MCF 10A (cell line): ENCODE data around the gene PIP4K2C. TPM values are rescaled to one million over a fixed set of nuclear protein-coding genes. Genes with fewer than 3 reads are reported as not detected.
A peak's percentile ranks its signal among the peaks of the same experiment; 100 is the strongest.

Source experiments
- BruUV-seq: library from RNA; stranded (reverse); fragments of 400-500 nt; replicated peaks from 2 replicates; lab custom pipeline; 2021; lab: Mats Ljungman, UMichigan
- CTCF ChIA-PET: fragments of 300-600 bp; sonication (Branson Sonifier 250); formaldehyde crosslinking; extraction: SDS; loops from one replicate; lab custom pipeline; 2021; ENCODE audit warnings: antibody characterized with exemption, inconsistent platforms; lab: Yijun Ruan, JAX
- POLR2A ChIA-PET: fragments of 300-600, 350-650 bp; sonication (Branson Sonifier 250); formaldehyde crosslinking; extraction: SDS; loops from one replicate; lab custom pipeline; 2020; ENCODE audit warnings: antibody characterized with exemption, inconsistent platforms; lab: Yijun Ruan, JAX
- DNase-seq: peaks from one replicate; pipeline ENCODE4 v3.0.0-alpha.2; 2018; ENCODE audit not compliant: unreplicated experiment
- H3K27ac Mint-ChIP-seq: one replicate; pipeline ENCODE4 v1.8.0; 2022; ENCODE audit warnings: mild to moderate bottlenecking, low read depth, mixed read lengths; ENCODE audit not compliant: unreplicated experiment
- H3K27me3 Mint-ChIP-seq: one replicate; pipeline ENCODE4 v1.8.0; 2022; ENCODE audit warnings: mixed read lengths; ENCODE audit not compliant: insufficient read depth, unreplicated experiment
- H3K36me3 Mint-ChIP-seq: one replicate; pipeline ENCODE4 v1.8.0; 2022; ENCODE audit warnings: mild to moderate bottlenecking, moderate library complexity, mixed read lengths; ENCODE audit not compliant: insufficient read depth, unreplicated experiment
- H3K4me1 Mint-ChIP-seq: one replicate; pipeline ENCODE4 v1.8.0; 2022; ENCODE audit warnings: mixed read lengths; ENCODE audit not compliant: insufficient read depth, unreplicated experiment
- H3K4me3 Mint-ChIP-seq: one replicate; pipeline ENCODE4 v1.8.0; 2022; ENCODE audit warnings: mild to moderate bottlenecking, moderate library complexity, mixed read lengths; ENCODE audit not compliant: unreplicated experiment
- H3K9me3 Mint-ChIP-seq: one replicate; pipeline ENCODE4 v1.8.0; 2022; ENCODE audit warnings: mixed read lengths; ENCODE audit not compliant: unreplicated experiment
- CTCF ChIP-seq: fragments of 200-600 bp; IDR thresholded peaks from one replicate; pipeline ENCODE4 v1.8.0; 2022; ENCODE audit warnings: antibody characterized with exemption, mild to moderate bottlenecking; ENCODE audit not compliant: unreplicated experiment
- intact Hi-C: fragments of 100-400 bp; cut with micrococcal nuclease; formaldehyde crosslinking; loops from 2 replicates; pipeline ENCODE4 v1.14.1; 2022
- total RNA-seq: library from RNA; stranded (reverse); gene quantifications from 2 replicates; pipeline ENCODE4 v1.2.3, GENCODE V29; 2022

The PIP4K2C gene
- total RNA-seq, 1 experiment from 2014 or later: 32.0 TPM

GRCh38 chr12:57621497-57622292 lies 30.7 kb downstream of the PIP4K2C start:
- TF ChIP-seq CTCF: peak; percentile 90
- H3K36me3 Mint-ChIP-seq: no peaks in the 10 kb centered on the region
- peaks cover 69% of the 10 kb centered on the region for H3K27me3 Mint-ChIP-seq
- peaks cover 5% of the 10 kb centered on the region for H3K4me1 Mint-ChIP-seq
- H3K27ac Mint-ChIP-seq: no peak overlapping the region
- no TSS peak for BruUV-seq
- DNase-seq: peak; percentile 35
- peak overlapping the region; percentile 47 for H3K4me3 Mint-ChIP-seq
- intact Hi-C loops: loop anchor here (1.0 to 2.0 kb wide), 2 partner anchors 38 to 163 kb away; partner anchors contain the start of gene GLI1
- ChIA-PET POLR2A (interaction anchor here (0.9 to 1.3 kb wide), 2 partner anchors 18 to 38 kb away, joined by 3 read pairs; no protein-coding TSS in a partner anchor), CTCF (interaction anchor here (0.6 to 4.2 kb wide), 20 partner anchors 9 to 332 kb away, joined by 3 to 72 read pairs (median 4); partner anchors contain the start of gene GLI1)
- no peaks in the 10 kb centered on the region for H3K9me3 Mint-ChIP-seq

GRCh38 chr12:57622293-57623245 lies 31.6 kb downstream of the PIP4K2C start:
- no TSS peak for BruUV-seq
- H3K27ac Mint-ChIP-seq: no peak overlapping the region
- TF ChIP-seq CTCF: no peak
- H3K4me1 Mint-ChIP-seq: peaks cover 5% of the 10 kb centered on the region
- no peak overlapping the region for H3K4me3 Mint-ChIP-seq
- DNase-seq: no peak
- H3K27me3 Mint-ChIP-seq: peaks cover 69% of the 10 kb centered on the region
- no peaks in the 10 kb centered on the region for H3K36me3 Mint-ChIP-seq
- no peaks in the 10 kb centered on the region for H3K9me3 Mint-ChIP-seq
- intact Hi-C loops: no loop called here
- ChIA-PET CTCF (interaction anchor here (0.6 to 4.2 kb wide), 19 partner anchors 8 to 333 kb away, joined by 3 to 72 read pairs (median 4); partner anchors contain the start of genes GLI1 and INHBE), POLR2A (interaction anchor here (0.9 to 1.3 kb wide), 2 partner anchors 19 to 39 kb away, joined by 3 read pairs; no protein-coding TSS in a partner anchor)

- Mint-ChIP-seq H3K27me3 (peaks cover 69% of the 10 kb centered on the region), H3K36me3 (no peaks in the 10 kb centered on the region), H3K4me3 (no peak overlapping the region), H3K9me3 (no peaks in the 10 kb centered on the region), H3K27ac (no peak overlapping the region), H3K4me1 (peaks cover 5% of the 10 kb centered on the region)
- intact Hi-C loops: no loop called here
- no peak for TF ChIP-seq CTCF
- CTCF ChIA-PET: interaction anchor here (0.6 to 1.3 kb wide), 4 partner anchors 11 to 168 kb away, joined by 3 to 5 read pairs (median 4); partner anchors contain the start of gene INHBE
- BruUV-seq: no TSS peak
- no peak for DNase-seq
- POLR2A ChIA-PET: no interaction called here
Measured at GRCh38 chr12:57623385-57623784, 32.4 kb downstream of the PIP4K2C start.
